GM12878 (cell line): ENCODE data around the gene VIPR1. TPM values are rescaled to one million over a fixed set of nuclear protein-coding genes. Genes with fewer than 3 reads are reported as not detected.

ENCODE experiments used
- ATAC-seq: fragments of 200-7000 bp; cut with Tn5 transposase; 3 replicates; pipeline ENCODE4 v1.9.1; 2020; ENCODE audit warnings: mild to moderate bottlenecking, moderate library complexity
- BruUV-seq: library from RNA; stranded (reverse); fragments of 400-500 nt; replicated peaks from 2 replicates; lab custom pipeline; 2021; lab: Mats Ljungman, UMichigan
- CTCF ChIA-PET: fragments of 300-600 bp; sonication (Branson Sonifier 250); formaldehyde crosslinking; extraction: SDS; loops from one replicate; lab custom pipeline; 2021; ENCODE audit warnings: inconsistent platforms; lab: Yijun Ruan, JAX
- POLR2A ChIA-PET: fragments of 350-600 bp; formaldehyde crosslinking; extraction: SDS; loops from one replicate; lab custom pipeline; 2021; ENCODE audit warnings: inconsistent platforms; lab: Charles Lee
- RAD21 ChIA-PET: fragments of 300-600 bp; sonication (Branson Sonifier 250); formaldehyde crosslinking; loops from one replicate; lab custom pipeline; 2023; ENCODE audit warnings: antibody characterized with exemption; ENCODE audit not compliant: unreplicated experiment; lab: Charles Lee
- SMC1A ChIA-PET: fragments of 300-600 bp; sonication (Branson Sonifier 250); formaldehyde crosslinking; loops from one replicate; lab custom pipeline; 2023; ENCODE audit not compliant: unreplicated experiment, uncharacterized antibody; lab: Charles Lee
- DNase-seq: peaks from one replicate; pipeline ENCODE4 v3.0.0-alpha.2; 2011; ENCODE audit warnings: low read depth, low spot score
- FAIRE-seq: peaks from 3 replicates; lab custom pipeline; 2011; peaks lifted over from hg19 to GRCh38; lab: Jason Lieb, UNC
- H2AFZ ChIP-seq: 2 replicates; pipeline ENCODE4 v1.6.0; 2011; ENCODE audit warnings: low read depth, low read length, control low read depth; ENCODE audit not compliant: control insufficient read depth
- H3K27ac ChIP-seq: 2 replicates; pipeline ENCODE4 v1.5.1; 2011; ENCODE audit warnings: control low read depth; ENCODE audit not compliant: control insufficient read depth, insufficient read depth
- H3K27me3 ChIP-seq, 2 experiments: replicated peaks in 1 of 2; 2 replicates each; pipeline versions ENCODE4 v1.6.0 to v1.6.1; 2011; ENCODE audit warnings: low read length in 1 of 2; ENCODE audit not compliant: control insufficient read depth in 2 of 2, insufficient read depth in 2 of 2
- H3K36me3 ChIP-seq, 2 experiments: 2 replicates each; pipeline ENCODE4 v1.5.1; 2011; ENCODE audit warnings: low read length in 1 of 2; ENCODE audit not compliant: control insufficient read depth in 2 of 2, insufficient read depth in 2 of 2
- H3K4me1 ChIP-seq: 2 replicates; pipeline ENCODE4 v1.6.1; 2011; ENCODE audit warnings: mild to moderate bottlenecking, low read length, moderate library complexity, mixed read lengths; ENCODE audit not compliant: control insufficient read depth, insufficient read depth
- H3K4me2 ChIP-seq: 2 replicates; pipeline ENCODE4 v1.6.0; 2011; ENCODE audit warnings: control low read depth; ENCODE audit not compliant: control insufficient read depth, insufficient read depth
- H3K4me3 ChIP-seq: fragments of 200-600 bp; sonication (generic); 2 replicates; pipeline ENCODE4 v1.5.1; 2016
- H3K79me2 ChIP-seq: 2 replicates; pipeline ENCODE4 v1.6.0; 2011; ENCODE audit warnings: low read length; ENCODE audit not compliant: control insufficient read depth, insufficient read depth
- H3K9ac ChIP-seq: 2 replicates; pipeline ENCODE4 v1.8.0; 2011; ENCODE audit warnings: low read length, control low read depth, mixed read lengths; ENCODE audit not compliant: control insufficient read depth, insufficient read depth
- H3K9me3 ChIP-seq: replicated peaks from 3 replicates; pipeline ENCODE4 v1.5.1; 2011; ENCODE audit warnings: mild to moderate bottlenecking, low read length; ENCODE audit not compliant: control insufficient read depth, insufficient read depth
- H4K20me1 ChIP-seq: 2 replicates; pipeline ENCODE4 v1.6.0; 2011; ENCODE audit not compliant: control insufficient read depth, insufficient read depth
- HDAC6 ChIP-seq: fragments of 200-600 bp; sonication (generic); IDR thresholded peaks from one replicate; pipeline ENCODE4 v1.8.0; 2017; ENCODE audit warnings: antibody characterized with exemption; ENCODE audit not compliant: unreplicated experiment
- HDGF ChIP-seq: fragments of 450-650 bp; IDR thresholded peaks from 2 replicates; pipeline ENCODE4 v1.6.1; 2016; ENCODE audit warnings: antibody characterized with exemption
- POU2F2 ChIP-seq: IDR thresholded peaks from 3 replicates; pipeline ENCODE4 v1.6.1; 2011; ENCODE audit warnings: low read depth, mild to moderate bottlenecking, low read length, borderline replicate concordance
- TCF3 ChIP-seq: IDR thresholded peaks from 2 replicates; pipeline ENCODE4 v1.6.1; 2012; ENCODE audit warnings: low read depth, mild to moderate bottlenecking, low read length, borderline replicate concordance; ENCODE audit not compliant: insufficient read depth
- WGBS: methylation state at CpG from one replicate; pipeline ENCODE4 v1.1.6; 2016; ENCODE audit warnings: low lambda C conversion rate; ENCODE audit not compliant: insufficient replicate concordance, insufficient coverage; ENCODE audit errors: missing lambda C conversion rate; 5-methylcytosine and 5-hydroxymethylcytosine counted together
- in situ Hi-C: fragments of 300-500 bp; cut with MboI; formaldehyde crosslinking; loops from 9 replicates; pipeline ENCODE4 v1.14.3; 2018; ENCODE audit warnings: mixed read lengths
- intact Hi-C: fragments of 100-400 bp; cut with micrococcal nuclease; formaldehyde crosslinking; loops from one replicate; pipeline ENCODE4 v1.14.2; 2022; ENCODE audit not compliant: unreplicated experiment
- polyA plus RNA-seq, 11 experiments: library from polyadenylated mRNA; depleted of rRNA in 4 of 11; unstranded in 6 of 11; stranded (reverse) in 5 of 11; fragments of >200 nt; fragmentation: Nextera tagmentation in 4 of 11; fragmentation: Illumina TruSeq in 1 of 11; extraction: Ambion mirVana in 4 of 11; extraction: Trizol in 1 of 11; gene quantifications; 1 replicate in 1 of 11; 2 replicates in 10 of 11; pipeline versions ENCODE4 v1.2.1 to v1.2.3, GENCODE V29; 2011 to 2016; ENCODE audit warnings: inconsistent platforms in 2 of 11, missing spikeins in 2 of 11, low read depth in 1 of 11
- total RNA-seq, 4 experiments: library from RNA; depleted of rRNA in 3 of 4; stranded (reverse); fragments of >200 nt in 3 of 4; fragmentation: Illumina TruSeq in 1 of 4; extraction: Trizol in 1 of 4; gene quantifications; 2 replicates each; pipeline versions ENCODE4 v1.2.1 to v1.2.3, GENCODE V29; 2013 to 2021
- TF ChIP-seq, protein P1 (sequence below): fragments of 450-650 bp; IDR thresholded peaks from 2 replicates; pipeline ENCODE4 v1.6.1; 2016; ENCODE audit warnings: mild to moderate bottlenecking, moderate library complexity, borderline replicate concordance
- TF ChIP-seq, protein P2 (sequence below): fragments of 150-350 bp; IDR thresholded peaks from 2 replicates; pipeline ENCODE4 v1.6.1; 2016; ENCODE audit warnings: low read depth, low read length
- TF ChIP-seq, protein P3 (sequence below): fragments of 450-650 bp; IDR thresholded peaks from 2 replicates; pipeline ENCODE4 v1.6.1; 2017; ENCODE audit warnings: mild to moderate bottlenecking, low read depth, inconsistent platforms; ENCODE audit not compliant: poor library complexity, severe bottlenecking

The VIPR1 gene
- total and polyA plus RNA-seq, 10 of the 15 experiments (the other 5 are each of a cell fraction or from before 2014, with no cell fraction given): 0.03 to 0.28 (median 0.12) TPM; not detected in 6

DNA sequence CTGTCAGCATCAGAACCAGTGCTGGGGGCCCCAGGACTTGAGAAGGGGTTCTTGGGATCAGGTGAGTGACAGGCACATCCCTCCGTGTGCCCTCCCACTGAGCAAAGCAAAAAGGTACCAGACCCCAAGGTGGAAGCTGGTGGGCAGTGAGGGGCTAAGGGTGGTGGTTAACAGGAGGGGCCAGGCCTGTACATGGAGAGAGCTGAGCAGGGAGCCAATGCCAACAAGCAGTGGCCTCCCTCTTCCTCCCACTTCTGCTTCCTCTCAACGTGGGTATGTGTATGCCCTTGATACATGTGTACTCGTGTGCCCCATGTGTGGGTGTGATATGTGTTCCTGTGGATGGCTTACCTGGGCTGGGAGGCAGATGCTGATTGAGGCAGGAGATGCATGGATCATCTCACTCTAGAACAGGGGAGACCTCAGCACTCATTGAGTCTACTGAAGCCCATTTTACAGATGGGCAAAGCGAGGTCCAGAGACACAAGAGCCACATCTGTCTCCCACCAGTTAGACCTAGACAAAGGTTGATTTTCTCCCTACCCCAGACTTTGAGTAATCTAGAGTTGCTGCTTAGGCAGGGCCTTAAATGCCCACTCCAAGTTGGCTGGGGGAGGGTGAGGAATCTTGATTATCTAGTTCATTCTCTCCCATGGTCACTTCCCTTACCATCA, 945 bp downstream of the VIPR1 start:
- RAD21 ChIA-PET: no interaction called here
- POLR2A ChIA-PET: no interaction called here

More for the DNA sequence above, 945 bp downstream of the VIPR1 start:
- FAIRE-seq (no peak), DNase-seq (no peak), ATAC-seq (no peak)
- no peak overlapping the region for H2AFZ ChIP-seq
- WGBS: 34% methylated on average over 4 of the region's 4 CpGs
- H3K9ac ChIP-seq: no peak overlapping the region
- BruUV-seq: no TSS peak
- H3K4me1 ChIP-seq: peaks cover 6% of the 10 kb centered on the region; the same call in 1 of the 2 replicates
- intact Hi-C loops (no loop called here), in situ Hi-C loops (no loop called here)
- H3K9me3 ChIP-seq: no peaks in the 10 kb centered on the region
- ChIA-PET CTCF (no interaction called here), SMC1A (no interaction called here)
- no peaks in the 10 kb centered on the region for H4K20me1 ChIP-seq
- peaks cover 6 to 13% of the 10 kb centered on the region in 2 experiments for H3K27me3 ChIP-seq
- H3K4me2 ChIP-seq: no peak overlapping the region
- H3K27ac ChIP-seq: no peak overlapping the region
- TF ChIP-seq, protein P1, sequence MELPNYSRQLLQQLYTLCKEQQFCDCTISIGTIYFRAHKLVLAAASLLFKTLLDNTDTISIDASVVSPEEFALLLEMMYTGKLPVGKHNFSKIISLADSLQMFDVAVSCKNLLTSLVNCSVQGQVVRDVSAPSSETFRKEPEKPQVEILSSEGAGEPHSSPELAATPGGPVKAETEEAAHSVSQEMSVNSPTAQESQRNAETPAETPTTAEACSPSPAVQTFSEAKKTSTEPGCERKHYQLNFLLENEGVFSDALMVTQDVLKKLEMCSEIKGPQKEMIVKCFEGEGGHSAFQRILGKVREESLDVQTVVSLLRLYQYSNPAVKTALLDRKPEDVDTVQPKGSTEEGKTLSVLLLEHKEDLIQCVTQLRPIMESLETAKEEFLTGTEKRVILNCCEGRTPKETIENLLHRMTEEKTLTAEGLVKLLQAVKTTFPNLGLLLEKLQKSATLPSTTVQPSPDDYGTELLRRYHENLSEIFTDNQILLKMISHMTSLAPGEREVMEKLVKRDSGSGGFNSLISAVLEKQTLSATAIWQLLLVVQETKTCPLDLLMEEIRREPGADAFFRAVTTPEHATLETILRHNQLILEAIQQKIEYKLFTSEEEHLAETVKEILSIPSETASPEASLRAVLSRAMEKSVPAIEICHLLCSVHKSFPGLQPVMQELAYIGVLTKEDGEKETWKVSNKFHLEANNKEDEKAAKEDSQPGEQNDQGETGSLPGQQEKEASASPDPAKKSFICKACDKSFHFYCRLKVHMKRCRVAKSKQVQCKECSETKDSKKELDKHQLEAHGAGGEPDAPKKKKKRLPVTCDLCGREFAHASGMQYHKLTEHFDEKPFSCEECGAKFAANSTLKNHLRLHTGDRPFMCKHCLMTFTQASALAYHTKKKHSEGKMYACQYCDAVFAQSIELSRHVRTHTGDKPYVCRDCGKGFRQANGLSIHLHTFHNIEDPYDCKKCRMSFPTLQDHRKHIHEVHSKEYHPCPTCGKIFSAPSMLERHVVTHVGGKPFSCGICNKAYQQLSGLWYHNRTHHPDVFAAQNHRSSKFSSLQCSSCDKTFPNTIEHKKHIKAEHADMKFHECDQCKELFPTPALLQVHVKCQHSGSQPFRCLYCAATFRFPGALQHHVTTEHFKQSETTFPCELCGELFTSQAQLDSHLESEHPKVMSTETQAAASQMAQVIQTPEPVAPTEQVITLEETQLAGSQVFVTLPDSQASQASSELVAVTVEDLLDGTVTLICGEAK: no peak
- no peak for TF ChIP-seq HDAC6
- no peak for TF ChIP-seq HDGF
- TF ChIP-seq TCF3: no peak
- no peak for TF ChIP-seq POU2F2
- TF ChIP-seq, protein P2, sequence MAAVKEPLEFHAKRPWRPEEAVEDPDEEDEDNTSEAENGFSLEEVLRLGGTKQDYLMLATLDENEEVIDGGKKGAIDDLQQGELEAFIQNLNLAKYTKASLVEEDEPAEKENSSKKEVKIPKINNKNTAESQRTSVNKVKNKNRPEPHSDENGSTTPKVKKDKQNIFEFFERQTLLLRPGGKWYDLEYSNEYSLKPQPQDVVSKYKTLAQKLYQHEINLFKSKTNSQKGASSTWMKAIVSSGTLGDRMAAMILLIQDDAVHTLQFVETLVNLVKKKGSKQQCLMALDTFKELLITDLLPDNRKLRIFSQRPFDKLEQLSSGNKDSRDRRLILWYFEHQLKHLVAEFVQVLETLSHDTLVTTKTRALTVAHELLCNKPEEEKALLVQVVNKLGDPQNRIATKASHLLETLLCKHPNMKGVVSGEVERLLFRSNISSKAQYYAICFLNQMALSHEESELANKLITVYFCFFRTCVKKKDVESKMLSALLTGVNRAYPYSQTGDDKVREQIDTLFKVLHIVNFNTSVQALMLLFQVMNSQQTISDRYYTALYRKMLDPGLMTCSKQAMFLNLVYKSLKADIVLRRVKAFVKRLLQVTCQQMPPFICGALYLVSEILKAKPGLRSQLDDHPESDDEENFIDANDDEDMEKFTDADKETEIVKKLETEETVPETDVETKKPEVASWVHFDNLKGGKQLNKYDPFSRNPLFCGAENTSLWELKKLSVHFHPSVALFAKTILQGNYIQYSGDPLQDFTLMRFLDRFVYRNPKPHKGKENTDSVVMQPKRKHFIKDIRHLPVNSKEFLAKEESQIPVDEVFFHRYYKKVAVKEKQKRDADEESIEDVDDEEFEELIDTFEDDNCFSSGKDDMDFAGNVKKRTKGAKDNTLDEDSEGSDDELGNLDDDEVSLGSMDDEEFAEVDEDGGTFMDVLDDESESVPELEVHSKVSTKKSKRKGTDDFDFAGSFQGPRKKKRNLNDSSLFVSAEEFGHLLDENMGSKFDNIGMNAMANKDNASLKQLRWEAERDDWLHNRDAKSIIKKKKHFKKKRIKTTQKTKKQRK: no peak
- TF ChIP-seq, protein P3, sequence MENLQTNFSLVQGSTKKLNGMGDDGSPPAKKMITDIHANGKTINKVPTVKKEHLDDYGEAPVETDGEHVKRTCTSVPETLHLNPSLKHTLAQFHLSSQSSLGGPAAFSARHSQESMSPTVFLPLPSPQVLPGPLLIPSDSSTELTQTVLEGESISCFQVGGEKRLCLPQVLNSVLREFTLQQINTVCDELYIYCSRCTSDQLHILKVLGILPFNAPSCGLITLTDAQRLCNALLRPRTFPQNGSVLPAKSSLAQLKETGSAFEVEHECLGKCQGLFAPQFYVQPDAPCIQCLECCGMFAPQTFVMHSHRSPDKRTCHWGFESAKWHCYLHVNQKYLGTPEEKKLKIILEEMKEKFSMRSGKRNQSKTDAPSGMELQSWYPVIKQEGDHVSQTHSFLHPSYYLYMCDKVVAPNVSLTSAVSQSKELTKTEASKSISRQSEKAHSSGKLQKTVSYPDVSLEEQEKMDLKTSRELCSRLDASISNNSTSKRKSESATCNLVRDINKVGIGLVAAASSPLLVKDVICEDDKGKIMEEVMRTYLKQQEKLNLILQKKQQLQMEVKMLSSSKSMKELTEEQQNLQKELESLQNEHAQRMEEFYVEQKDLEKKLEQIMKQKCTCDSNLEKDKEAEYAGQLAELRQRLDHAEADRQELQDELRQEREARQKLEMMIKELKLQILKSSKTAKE: no peak
- H3K4me3 ChIP-seq: no peak overlapping the region
- no peaks in the 10 kb centered on the region for H3K79me2 ChIP-seq
- H3K36me3 ChIP-seq: no peaks in the 10 kb centered on the region
